Left lobe of liver (tissue), 2 donors: ENCODE data around the gene KRTAP10-10. TPM values are rescaled to one million over a fixed set of nuclear protein-coding genes. Genes with fewer than 3 reads are reported as not detected.
"Not testable (repeated sequence)": the region's sequence is repeated elsewhere in the genome, so short reads cannot be mapped to it uniquely, and the experiment has no call there.

ENCODE experiments used
- ATAC-seq: fragments of 200-7000 bp; cut with Tn5 transposase; one replicate; pipeline ENCODE4 v1.9.1; 2020; ENCODE audit warnings: mild to moderate bottlenecking, moderate library complexity
- DNase-seq: peaks from one replicate; pipeline ENCODE4 v3.0.0-alpha.2; 2020; ENCODE audit warnings: low spot score
- total RNA-seq: library from RNA; stranded (reverse); gene quantifications from one replicate; pipeline ENCODE4 v1.2.1, GENCODE V29; 2021
- donor health status: DM: no; HTN: no; CAD: no; lungs with moderate emphysema.
- donor health status: DM: no; HTN: yes; CAD: no.

The KRTAP10-10 gene
- total RNA-seq, 1 donor from 2014 or later = not detected

DNA sequence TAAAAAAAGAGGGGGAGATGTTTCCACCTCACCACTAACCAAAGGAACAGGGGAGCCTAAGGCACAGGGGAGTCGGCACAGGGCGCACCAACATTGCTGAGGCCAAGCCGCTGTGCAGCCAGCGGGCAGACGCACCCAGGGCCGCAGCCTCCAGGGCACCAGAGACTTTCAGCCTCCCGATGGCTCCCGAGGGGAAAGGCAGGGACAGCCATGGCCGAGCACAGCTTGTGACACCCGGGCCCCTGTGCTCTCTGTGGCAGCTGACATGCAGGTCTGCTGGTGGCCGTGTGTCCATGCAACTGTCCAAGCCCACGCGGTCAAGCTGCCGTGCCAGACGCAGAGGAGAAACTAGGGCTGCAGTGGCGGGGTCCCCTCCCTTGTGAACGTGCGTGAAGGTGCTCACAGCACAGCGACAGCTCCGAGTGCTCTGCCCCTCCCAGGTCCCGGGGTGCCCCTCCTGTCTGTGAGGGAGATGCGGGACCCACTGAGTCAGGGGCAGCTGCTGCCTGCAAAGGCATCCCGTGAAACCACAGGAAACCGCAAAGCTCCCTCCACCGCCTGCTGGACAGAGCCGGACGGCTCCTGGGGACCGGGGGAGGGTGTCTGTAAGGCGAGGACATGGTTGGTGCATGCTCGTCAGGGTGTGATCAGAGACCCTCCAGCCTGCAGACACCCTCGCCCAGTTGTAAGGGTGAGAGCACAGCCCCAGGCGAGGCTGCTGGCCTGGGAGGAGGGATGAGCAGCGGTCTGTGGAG, 11.6 kb downstream of the KRTAP10-10 start:
- no peak for DNase-seq
- ATAC-seq = no peak

- ATAC-seq (no peak), DNase-seq (no peak)
These were observed 12.5 kb downstream of the KRTAP10-10 start for GRCh38 chr21:44649521-44650100.

GRCh38 chr21:44650265-44650972, 13.3 kb downstream of the KRTAP10-10 start:
- ATAC-seq = no peak

DNA sequence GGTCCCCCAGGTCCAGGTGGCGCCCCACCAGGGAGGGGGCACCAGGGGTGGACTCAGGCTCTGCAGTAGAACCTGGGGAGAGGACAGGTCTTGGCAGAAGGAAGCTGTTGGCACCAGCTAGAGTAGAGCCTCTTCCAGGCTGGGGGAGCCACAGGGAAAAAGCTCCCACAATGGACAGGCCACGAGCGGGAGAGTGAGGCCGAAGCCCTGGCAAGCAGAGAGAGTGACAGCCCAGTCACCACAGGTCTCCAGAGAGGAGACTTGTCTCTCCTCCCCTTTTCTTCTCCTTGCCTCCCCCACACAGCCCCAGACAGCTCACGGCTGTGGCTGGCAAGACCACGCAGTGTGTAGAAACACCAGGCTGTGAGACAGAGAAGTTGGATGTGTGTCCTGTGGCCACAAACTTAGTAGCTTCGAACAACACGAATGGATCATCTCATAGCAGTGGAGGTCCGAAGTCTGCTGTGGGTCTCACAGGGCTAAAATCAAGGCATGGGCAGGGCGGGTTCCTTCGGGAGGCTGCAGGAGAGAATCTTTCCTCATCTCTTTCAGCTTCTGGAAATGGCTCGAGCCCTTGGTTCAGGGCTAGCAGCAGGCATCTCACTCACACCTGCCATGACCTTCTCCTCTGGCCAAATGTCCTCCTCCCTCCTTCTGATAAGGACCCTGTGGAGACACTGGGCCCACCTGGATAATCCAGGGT, 14.0 kb downstream of the KRTAP10-10 start:
- no peak for DNase-seq
- ATAC-seq = no peak

More at GRCh38 chr21:44650265-44650972, 13.3 kb downstream of the KRTAP10-10 start:
- DNase-seq = no peak

DNA sequence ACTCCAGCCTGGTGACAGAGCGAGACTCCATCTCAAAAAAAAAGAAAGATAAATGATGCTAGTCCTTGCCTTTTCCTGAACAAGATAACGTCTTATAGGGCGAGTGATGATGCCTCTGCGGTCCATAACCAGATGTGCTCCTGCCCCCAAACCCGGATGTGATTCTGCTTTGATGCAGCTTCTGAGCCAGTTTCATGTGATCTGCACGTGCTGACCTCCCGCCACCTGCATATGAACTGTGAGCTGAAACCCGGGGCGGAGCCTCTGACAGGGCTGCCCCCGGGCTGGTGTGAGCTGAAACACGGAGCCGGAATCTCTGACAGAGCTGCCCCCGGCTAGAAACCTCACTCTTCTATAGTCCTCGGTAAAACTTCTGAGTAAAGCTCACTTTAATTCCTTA, 16.0 kb downstream of the KRTAP10-10 start:
- ATAC-seq (no peak), DNase-seq (no peak)

GRCh38 chr21:44653656-44654575, 16.8 kb downstream of the KRTAP10-10 start:
- ATAC-seq (no peak), DNase-seq (no peak)

DNA sequence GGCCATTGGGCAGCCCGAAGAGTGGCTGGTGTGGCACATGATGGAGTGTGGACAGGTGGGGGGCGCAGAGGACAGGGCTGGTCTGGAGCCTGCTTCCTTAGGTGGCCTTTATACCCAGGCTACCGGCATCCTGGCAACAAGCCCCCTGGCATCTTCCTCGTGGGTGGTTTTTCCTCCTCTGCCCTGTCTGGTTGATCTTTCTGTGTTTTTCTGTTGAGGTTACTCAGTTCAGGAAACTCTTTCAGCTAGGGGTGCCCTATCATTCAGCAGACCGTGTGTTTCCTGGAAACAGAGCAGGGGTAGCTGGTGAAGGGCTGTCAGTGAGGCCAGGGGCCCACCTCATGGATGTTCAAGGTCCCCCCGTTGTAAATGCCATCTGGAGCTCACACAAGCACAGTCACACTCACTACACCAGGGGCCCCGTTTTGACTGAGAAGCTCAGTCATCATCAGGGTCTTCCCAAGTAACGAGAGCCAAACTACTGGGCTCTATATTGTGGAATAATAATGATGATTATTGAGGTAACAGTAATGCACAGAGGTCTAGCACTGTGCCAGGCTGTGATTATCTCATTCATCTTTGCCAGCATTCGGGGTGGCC, 17.5 kb downstream of the KRTAP10-10 start, which contains the start of gene KRTAP12-4:
Gene KRTAP12-4 (minus strand): TSS at position 84 of the 600 bp plus-strand sequence. CDS start 45 bp downstream, at position 39.
- no peak for ATAC-seq
- no peak for DNase-seq

DNA sequence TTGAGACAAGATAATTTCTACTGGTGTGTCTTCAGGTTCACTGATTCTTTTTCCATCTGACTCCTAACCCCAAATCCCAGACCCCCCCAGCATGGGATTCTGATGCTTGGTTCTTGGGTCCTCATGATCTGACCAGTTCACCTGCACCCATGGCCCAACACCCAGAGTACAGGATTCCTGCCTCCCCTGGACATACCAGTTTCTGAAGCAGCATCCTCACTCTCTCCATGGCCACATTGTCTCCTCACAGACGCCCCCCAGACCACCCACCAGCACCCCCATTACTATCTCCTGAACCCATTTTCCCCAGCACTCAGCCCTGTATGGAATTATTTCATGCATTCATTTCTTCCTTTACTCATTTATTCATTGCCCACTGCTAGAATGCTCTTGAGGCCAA, 19.7 kb downstream of the KRTAP10-10 start:
- ATAC-seq = no peak
- no peak for DNase-seq

DNA sequence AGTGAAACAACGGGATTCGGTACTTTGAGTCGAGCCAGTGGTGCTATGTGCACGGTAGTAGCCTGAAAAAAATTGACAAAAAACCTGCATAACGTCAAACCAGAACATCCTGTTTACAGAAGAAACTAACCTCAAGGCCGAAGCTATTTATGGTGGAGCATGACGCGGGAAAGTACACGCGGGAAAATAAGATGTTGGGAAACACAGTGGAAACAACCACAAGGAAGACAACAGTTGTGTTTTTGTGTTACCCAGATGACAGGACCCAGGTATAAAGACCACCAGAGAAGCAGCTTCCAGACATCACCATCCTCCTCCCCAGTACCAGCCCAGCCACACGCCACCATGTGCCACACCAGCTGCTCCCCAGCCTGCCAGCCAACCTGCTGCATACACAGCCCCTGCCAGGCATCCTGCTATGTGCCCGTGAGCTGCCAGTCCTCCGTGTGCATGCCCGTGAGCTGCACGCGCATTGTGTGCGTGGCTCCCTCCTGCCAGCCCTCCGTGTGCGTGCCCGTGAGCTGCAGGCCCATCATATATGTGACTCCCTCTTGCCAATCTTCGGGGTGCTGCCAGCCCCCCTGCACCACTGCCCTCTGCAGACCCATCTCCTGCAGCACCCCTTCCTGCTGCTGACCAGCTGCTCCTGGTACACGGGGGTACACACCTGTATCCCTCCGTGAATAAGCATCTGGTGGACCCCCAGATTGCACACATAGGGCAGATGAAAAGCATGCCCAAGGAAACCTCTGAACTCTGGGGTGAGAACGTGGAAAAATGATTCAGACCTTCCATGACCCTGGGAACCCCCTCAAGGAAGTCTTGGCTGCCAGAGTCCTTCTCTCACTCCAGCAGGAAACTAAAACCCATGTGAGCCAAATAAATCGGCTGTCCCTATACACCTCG, 20.7 kb downstream of the KRTAP10-10 start, which contains the start of gene KRTAP12-3:
Gene KRTAP12-3 (plus strand): TSS at position 298 of the 906 bp plus-strand sequence. CDS start 48 bp downstream, at position 346.
- no peak for DNase-seq
- no peak for ATAC-seq

- ATAC-seq = no peak
- no peak for DNase-seq
These were observed 21.4 kb downstream of the KRTAP10-10 start for GRCh38 chr21:44658541-44658910.

- no peak for DNase-seq
- ATAC-seq = no peak
These were observed 21.9 kb downstream of the KRTAP10-10 start for GRCh38 chr21:44658913-44659595.

DNA sequence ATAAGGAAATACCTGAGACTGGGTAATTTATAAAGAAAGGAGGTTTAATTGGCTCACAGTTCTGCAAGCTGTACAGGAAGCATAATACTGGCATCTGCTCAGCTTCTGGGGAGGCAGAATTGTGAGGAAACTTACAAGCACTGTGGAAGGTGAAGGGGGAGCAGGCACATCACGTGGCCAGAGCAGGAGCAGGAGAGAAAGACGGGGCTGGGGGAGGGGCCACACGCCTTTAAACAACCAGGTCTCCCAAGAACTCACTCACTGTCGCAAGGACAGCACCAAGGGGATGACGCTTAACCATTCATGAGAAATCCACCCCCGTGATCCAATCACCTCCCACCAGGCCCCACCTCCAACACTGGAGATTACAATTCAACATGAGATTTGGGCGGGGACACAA, 24.4 kb downstream of the KRTAP10-10 start:
- DNase-seq, ATAC-seq: not testable (repeated sequence)

DNA sequence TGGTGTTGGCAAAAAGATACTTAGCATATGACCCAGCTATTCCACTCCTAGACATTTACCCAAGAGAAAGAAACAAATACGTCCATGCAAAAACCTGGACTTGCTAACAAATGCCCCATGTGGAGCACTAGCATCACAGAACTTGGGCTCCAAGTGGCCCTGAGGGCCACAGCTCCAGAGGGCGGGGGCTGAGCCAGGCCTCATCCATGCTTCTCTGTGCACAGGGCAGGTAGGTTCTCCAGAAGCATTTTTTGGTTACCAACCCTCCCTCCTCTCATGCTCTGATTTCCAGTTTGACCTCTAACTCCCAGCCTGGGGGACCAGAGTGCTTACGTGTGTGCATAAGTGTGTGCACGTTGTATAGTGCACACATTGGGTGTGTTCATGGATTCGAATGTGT, 27.5 kb downstream of the KRTAP10-10 start:
- DNase-seq (no peak), ATAC-seq (no peak)

DNA sequence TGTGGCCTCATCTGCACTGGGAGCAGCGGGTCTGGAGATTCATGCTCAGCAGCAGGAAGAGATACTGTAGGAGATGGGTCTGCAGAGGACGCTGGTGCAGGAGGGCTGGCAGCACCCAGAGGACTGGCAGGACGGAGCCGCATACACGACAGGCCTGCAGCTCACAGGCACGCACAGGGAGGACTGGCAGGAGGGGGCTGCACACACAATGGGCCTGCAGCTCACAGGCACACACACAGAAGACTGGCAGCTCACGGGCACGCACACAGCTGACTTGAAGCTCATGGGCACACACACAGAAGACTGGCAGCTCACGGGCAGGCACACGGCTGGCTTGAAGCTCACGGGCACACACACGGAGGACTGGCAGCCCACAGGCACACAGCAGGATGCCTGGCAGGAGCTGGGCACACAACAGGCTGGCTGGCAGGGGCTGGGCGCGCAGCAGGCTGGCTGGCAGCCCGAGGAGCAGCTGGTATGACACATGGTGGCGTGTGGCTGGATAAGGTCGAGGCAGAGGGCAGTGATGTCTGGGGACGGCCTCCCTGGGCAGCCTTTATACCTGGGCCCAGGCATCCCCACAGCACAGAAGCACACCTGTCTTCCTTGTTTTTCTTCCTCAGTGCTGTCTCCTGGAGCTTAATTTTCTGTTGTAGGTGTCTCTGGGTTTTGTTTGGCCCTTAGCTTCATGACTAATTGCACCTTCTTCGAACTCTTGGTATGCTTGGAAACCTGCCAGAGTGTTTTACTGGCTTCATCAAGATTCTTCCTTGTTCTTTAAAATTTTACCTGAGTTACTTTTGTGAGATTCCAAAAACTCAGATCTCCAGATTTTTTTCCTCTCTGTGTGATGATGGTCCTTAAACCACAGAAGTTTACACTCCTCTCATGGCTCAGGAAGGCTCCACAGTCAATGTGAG, 29.5 kb downstream of the KRTAP10-10 start, which contains the start of gene KRTAP12-2:
Gene KRTAP12-2 (minus strand): TSS at position 527 of the 920 bp plus-strand sequence. CDS start 41 bp downstream, at position 486.
- DNase-seq (no peak), ATAC-seq (no peak)

DNA sequence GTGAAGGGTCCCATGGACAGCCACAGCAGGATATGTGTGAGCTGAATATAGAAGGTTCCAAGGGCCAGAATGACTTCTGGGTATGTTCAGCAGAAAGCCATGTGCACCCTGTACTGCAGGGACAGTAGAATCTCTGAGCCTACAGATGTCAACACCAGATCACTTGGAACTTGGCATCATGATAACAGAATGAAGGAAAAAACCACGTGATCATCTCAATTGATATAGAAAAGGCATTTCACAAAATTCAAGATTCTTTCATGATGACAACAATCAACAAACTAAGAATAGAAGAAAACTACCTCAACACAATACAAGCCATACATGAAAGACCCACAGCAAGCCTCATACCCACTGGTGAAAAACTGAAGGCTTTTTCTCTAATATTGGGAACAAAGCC, 30.5 kb downstream of the KRTAP10-10 start:
- ATAC-seq = no peak

DNA sequence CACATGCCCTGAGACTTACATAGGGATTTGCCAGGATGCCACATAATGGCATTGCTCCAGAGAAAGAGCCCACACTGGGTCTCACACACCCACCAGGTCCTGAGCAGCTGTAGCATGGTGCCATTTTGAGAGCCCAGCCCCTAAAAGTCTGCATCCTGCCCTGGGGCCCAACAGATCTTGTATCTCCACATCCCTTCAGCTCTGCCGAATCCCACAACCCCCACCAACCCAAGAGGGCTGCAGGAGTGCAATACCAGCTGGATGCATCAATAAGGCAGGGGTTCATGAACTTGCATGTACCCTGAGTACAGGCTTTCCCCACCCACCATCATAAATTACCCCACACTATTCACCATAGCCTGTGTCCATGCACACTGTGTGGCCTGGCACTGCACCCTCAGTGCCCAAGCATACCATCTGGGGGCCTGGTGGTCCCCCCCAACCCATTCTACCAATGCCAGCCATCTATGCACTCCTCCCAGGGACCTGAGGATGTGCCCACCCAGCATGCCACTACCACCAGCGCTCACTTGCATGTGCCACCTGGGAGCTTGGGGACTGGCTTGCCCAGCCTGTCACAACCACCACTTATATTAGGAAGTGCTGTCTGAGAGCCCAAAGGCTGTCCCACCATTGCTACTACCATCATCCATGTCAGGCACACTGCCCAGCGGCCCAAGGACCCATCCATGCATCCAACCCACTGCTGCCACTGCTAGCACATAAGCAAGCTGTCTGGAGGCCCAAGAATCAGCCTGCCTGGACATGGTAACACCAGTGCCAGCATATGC, 33.7 kb downstream of the KRTAP10-10 start:
- no peak for ATAC-seq
- no peak for DNase-seq

More for the DNA sequence above, 30.5 kb downstream of the KRTAP10-10 start:
- no peak for DNase-seq
